Activated CD4-positive, alpha-beta T cell treated with anti-CD3 and anti-CD28 coated beads, Interleukin-2, amount 10 ng/mL, durations not matched to agents 24 days and 14 days (primary cell): Measurements from ENCODE around the gene CHD6. TPM values are rescaled to one million over a fixed set of nuclear protein-coding genes. Genes with fewer than 3 reads are reported as not detected.

Source experiments
- DNase-seq: peaks from one replicate; pipeline ENCODE4 v3.0.0; 2022
- H3K27ac Mint-ChIP-seq: one replicate; pipeline ENCODE4 v1.8.0; 2022; ENCODE audit warnings: mild to moderate bottlenecking, mixed read lengths
- H3K27me3 Mint-ChIP-seq: one replicate; pipeline ENCODE4 v1.8.0; 2022; ENCODE audit warnings: mixed read lengths
- H3K36me3 Mint-ChIP-seq: one replicate; pipeline ENCODE4 v1.8.0; 2022; ENCODE audit warnings: low read depth, mild to moderate bottlenecking, mixed read lengths
- H3K4me1 Mint-ChIP-seq: one replicate; pipeline ENCODE4 v1.8.0; 2021; ENCODE audit warnings: mixed read lengths
- H3K4me3 Mint-ChIP-seq: one replicate; pipeline ENCODE4 v1.8.0; 2022; ENCODE audit warnings: mild to moderate bottlenecking, moderate library complexity, mixed read lengths
- H3K9me3 Mint-ChIP-seq: one replicate; pipeline ENCODE4 v1.8.0; 2021; ENCODE audit warnings: mixed read lengths
- intact Hi-C: fragments of 100-400 bp; cut with micrococcal nuclease; formaldehyde crosslinking; loops from one replicate; pipeline ENCODE4 v1.15.1; 2023
- total RNA-seq: library from RNA; stranded (reverse); gene quantifications from 2 replicates; pipeline ENCODE4 v1.2.3, GENCODE V29; 2022

Gene CHD6
- total RNA-seq, 1 donor from 2014 or later = 31.8 TPM

DNA sequence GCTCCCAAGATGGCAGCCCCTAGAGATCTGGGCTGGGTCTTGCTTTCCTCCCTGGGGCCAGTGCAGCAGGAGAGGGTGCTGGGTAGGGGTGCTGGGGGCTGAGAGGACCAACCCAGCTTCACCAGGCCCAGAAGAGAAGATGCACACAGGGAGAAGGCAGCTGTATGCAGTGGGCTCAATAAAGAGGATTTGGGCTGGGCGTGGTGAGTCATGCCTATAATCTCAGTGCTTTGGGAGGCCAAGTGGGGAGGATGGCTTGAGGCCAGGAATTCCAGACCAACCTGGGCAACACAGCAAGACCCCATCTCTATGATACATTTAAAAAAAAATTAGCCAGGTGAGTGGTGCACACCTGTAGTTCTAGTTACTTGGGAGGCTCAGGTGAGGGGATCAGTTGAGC is 225.9 kb downstream of the CHD6 start:
- Mint-ChIP-seq H3K27ac (no peak overlapping the region), H3K4me1 (no peaks in the 10 kb centered on the region), H3K9me3 (no peaks in the 10 kb centered on the region), H3K27me3 (peaks cover 2% of the 10 kb centered on the region), H3K4me3 (no peak overlapping the region), H3K36me3 (no peaks in the 10 kb centered on the region)
- intact Hi-C loops = no loop called here
- DNase-seq = no peak

DNA sequence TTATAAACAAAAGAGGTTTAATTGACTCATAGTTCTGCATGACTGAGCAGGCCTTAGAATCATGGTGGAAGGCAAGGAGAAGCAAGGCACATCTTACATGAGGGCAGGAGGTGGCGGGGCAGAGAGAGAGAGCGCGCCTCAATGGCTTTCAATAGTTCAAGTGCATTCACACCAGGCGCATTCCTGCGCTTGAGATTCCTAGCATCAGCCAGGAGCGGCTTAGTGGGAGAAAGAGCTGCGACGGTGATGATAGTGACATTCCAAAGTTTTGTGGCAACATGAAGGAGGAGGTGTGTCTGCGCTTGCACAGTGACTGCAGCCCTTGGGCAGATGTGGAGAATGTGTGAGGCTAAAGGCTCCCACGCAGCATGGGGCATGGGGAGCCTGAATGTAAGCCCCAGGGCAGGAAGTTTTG is 226.6 kb downstream of the CHD6 start:
- H3K36me3 Mint-ChIP-seq = no peaks in the 10 kb centered on the region
- H3K27me3 Mint-ChIP-seq = peaks cover 2% of the 10 kb centered on the region
- intact Hi-C loops = no loop called here
- no peaks in the 10 kb centered on the region for H3K9me3 Mint-ChIP-seq
- no peak overlapping the region for H3K27ac Mint-ChIP-seq
- no peak for DNase-seq
- no peak overlapping the region for H3K4me3 Mint-ChIP-seq
- H3K4me1 Mint-ChIP-seq = no peaks in the 10 kb centered on the region

DNA sequence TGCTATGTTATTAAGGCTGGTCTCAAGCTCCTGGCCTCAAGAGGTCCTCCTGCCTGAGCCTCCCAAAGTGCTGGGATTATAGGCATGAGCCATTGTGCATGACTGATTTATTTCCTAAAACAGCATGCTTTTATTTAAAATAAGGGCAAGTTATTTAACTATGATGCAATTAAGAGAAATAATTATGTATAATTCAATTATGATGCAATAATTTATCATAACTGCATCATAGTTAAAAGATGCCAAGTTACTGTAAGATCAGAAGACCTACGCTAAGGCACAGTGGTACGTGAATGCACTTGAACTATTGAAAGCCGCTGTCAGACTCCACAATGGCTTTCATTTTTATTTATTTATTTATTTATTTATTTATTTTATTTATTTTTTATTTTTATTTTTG is 227.3 kb downstream of the CHD6 start:
- Mint-ChIP-seq H3K4me1 (no peaks in the 10 kb centered on the region), H3K4me3 (no peak overlapping the region), H3K27ac (no peak overlapping the region), H3K9me3 (no peaks in the 10 kb centered on the region), H3K27me3 (peaks cover 2% of the 10 kb centered on the region), H3K36me3 (no peaks in the 10 kb centered on the region)
- DNase-seq = no peak
- intact Hi-C loops = no loop called here

DNA sequence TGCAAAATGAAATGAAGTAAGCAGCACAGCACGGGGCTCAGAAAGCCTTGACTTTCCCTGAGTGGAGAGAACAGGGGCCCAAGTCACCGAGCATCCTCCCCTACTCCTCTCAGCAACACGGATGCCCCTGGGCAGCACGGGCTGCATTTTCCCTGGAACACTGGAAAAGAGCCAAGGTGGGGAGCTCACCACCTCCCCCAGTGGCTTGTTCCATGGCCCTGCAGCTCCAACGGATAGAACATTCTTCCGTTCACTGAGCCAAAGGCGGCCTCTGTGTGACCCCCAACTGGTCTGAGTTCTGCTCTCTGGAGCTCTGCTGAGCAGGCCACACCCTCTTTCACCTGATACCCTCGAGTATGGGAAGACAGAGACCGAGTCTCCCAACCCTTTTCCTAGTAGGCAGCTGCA is 230.7 kb downstream of the CHD6 start:
- Mint-ChIP-seq H3K4me1 (no peaks in the 10 kb centered on the region), H3K27me3 (peaks cover 11% of the 10 kb centered on the region), H3K9me3 (no peaks in the 10 kb centered on the region), H3K4me3 (no peak overlapping the region), H3K27ac (no peak overlapping the region), H3K36me3 (no peaks in the 10 kb centered on the region)
- DNase-seq = no peak
- intact Hi-C loops = no loop called here

GRCh38 chr20:41386502-41387427 is 231.4 kb downstream of the CHD6 start:
- Mint-ChIP-seq H3K9me3 (no peaks in the 10 kb centered on the region), H3K27me3 (peaks cover 11% of the 10 kb centered on the region), H3K27ac (no peak overlapping the region), H3K4me3 (no peak overlapping the region), H3K36me3 (no peaks in the 10 kb centered on the region), H3K4me1 (no peaks in the 10 kb centered on the region)
- DNase-seq = no peak
- intact Hi-C loops = no loop called here

DNA sequence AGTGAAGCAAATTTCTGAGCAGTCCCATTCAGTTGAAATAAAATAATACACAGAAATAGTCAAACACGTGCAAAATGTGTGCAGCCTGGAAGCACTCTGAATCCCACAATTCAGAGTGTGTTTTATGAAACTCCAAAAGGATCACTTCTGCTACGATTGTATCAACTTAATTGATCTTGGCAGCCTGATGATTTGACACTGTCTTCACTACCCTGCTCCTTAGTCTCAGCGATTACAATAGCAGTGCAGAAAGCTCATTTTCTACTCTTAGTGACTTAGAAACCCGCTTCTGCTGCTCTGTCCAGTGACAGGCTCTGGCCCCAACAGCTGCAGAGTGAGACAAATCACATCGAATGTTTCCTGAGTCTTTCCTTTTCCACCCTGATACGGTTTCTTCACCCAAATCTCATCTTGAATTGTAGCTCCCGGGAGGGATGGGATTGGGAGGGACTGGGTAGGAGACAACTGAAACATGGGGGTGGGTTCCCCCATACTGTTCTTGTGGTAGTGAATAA is 235.3 kb downstream of the CHD6 start:
- intact Hi-C loops = no loop called here
- Mint-ChIP-seq H3K9me3 (no peaks in the 10 kb centered on the region), H3K4me3 (no peak overlapping the region), H3K27me3 (peaks cover 27% of the 10 kb centered on the region), H3K27ac (no peak overlapping the region), H3K4me1 (peaks cover 4% of the 10 kb centered on the region), H3K36me3 (no peaks in the 10 kb centered on the region)
- no peak for DNase-seq

DNA sequence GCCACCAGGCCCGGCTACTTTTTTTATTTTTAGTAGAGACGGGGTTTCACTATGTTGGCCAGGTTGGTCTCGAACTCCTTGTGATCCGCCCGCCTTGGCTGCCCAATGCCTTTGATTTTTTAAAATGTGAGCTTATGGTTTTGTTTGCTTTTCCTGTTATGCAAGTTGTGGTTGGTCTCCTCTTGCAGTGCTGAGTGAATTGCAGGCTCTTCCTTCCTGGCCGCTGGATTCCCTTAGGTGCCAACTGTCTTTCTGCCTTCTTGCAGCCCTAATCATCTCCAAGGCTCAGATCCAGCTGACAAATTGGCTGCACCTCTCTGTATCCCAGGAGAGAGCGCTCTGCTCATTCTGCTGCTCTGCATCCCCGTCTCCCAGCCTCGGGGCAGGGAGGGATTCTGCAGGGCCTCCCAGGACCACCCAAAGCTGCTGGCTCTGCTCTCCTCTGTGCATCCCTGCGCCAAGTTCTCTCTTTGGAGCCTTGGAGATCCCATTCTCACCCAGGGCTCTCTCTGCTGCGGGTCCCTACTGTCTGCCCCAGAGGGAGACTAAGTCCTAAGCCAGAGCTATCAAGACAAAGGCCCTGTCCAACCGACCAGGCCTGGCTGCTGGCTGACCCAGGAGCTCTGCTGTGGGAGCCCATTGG is 237.5 kb downstream of the CHD6 start:
- H3K9me3 Mint-ChIP-seq = no peaks in the 10 kb centered on the region
- H3K27ac Mint-ChIP-seq = no peak overlapping the region
- peaks cover 44% of the 10 kb centered on the region for H3K27me3 Mint-ChIP-seq
- peaks cover 4% of the 10 kb centered on the region for H3K4me1 Mint-ChIP-seq
- intact Hi-C loops = no loop called here
- no peak overlapping the region for H3K4me3 Mint-ChIP-seq
- no peaks in the 10 kb centered on the region for H3K36me3 Mint-ChIP-seq
- DNase-seq = no peak

DNA sequence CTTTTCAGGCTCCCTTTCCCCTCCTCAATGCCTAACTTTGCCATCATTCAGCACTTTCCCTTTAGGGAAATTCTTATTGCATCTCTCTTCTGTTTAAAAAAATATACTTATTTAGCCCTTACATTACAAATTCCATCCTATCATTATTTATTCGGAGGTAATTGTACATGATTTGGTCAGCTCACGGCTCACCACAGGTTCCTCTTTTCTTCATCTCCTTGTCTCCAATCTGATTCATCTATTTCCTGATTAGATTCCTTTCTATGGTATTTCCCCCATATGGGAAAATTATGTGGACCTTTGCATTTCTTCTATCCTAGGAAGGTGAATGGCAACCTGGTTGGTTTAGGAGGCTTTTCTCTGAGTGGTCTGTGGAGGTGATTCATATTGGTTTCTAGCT is 238.6 kb downstream of the CHD6 start:
- Mint-ChIP-seq H3K36me3 (no peaks in the 10 kb centered on the region), H3K4me1 (peaks cover 4% of the 10 kb centered on the region), H3K9me3 (no peaks in the 10 kb centered on the region), H3K27ac (no peak overlapping the region), H3K27me3 (peaks cover 42% of the 10 kb centered on the region), H3K4me3 (no peak overlapping the region)
- DNase-seq = no peak
- intact Hi-C loops = no loop called here

DNA sequence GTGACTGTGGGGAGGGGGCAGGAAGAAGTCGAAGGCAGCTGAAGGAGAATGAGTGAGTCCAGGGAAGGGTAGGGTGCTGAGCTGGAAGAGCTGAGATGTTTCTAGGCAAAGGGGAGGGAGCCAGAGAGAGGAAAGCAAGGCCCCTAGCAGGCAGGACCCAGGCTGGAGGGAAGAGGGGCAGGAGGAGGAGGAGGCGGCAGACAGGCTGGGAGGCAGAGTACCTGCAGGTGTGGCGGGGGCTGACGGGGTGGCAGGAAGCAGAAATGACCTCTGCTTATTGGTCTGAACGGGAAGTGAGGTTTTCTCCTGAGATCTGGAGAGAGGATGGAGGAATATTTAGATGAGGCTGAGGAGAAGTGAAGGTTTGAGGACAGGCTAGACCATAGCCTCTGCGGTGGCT is 240.9 kb downstream of the CHD6 start:
- no peaks in the 10 kb centered on the region for H3K36me3 Mint-ChIP-seq
- no peaks in the 10 kb centered on the region for H3K9me3 Mint-ChIP-seq
- DNase-seq = no peak
- intact Hi-C loops = no loop called here
- H3K4me1 Mint-ChIP-seq = peaks cover 4% of the 10 kb centered on the region
- no peak overlapping the region for H3K4me3 Mint-ChIP-seq
- no peak overlapping the region for H3K27ac Mint-ChIP-seq
- H3K27me3 Mint-ChIP-seq = peaks cover 38% of the 10 kb centered on the region

GRCh38 chr20:41376349-41376748 is 241.8 kb downstream of the CHD6 start:
- H3K36me3 Mint-ChIP-seq = no peaks in the 10 kb centered on the region
- no peak for DNase-seq

DNA sequence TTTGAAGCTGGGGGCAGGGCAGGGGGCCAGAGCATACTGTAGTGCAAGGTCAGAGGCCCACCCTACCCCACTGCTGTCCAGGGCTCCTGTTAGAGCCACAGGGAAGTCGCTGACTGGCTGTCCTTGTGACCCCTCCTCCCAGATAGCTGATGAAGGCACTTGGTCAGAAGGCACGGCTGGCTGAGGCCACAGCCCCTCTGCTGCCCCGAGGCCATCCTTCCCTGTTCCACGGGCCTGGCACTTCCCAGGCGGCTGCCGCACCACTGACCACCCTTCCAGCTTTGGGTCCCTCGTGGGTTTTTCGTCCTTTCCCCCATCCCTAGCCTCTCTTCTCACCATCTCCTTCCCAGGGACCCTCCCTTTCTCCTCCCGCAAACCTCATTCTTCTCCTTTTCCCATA is 242.3 kb downstream of the CHD6 start:
- Mint-ChIP-seq H3K9me3 (no peaks in the 10 kb centered on the region), H3K27ac (no peak overlapping the region), H3K4me3 (no peak overlapping the region), H3K36me3 (no peaks in the 10 kb centered on the region), H3K4me1 (peaks cover 4% of the 10 kb centered on the region), H3K27me3 (peaks cover 36% of the 10 kb centered on the region)
- DNase-seq = no peak
- intact Hi-C loops = no loop called here

More at GRCh38 chr20:41376349-41376748, 241.8 kb downstream of the CHD6 start:
- Mint-ChIP-seq H3K4me3 (no peak overlapping the region), H3K9me3 (no peaks in the 10 kb centered on the region), H3K27ac (no peak overlapping the region), H3K4me1 (peaks cover 4% of the 10 kb centered on the region), H3K27me3 (peaks cover 38% of the 10 kb centered on the region)
- intact Hi-C loops = no loop called here

GRCh38 chr20:41373931-41374920 is 244.0 kb downstream of the CHD6 start:
- no peaks in the 10 kb centered on the region for H3K9me3 Mint-ChIP-seq
- no peak for DNase-seq
- no peak overlapping the region for H3K27ac Mint-ChIP-seq
- no peak overlapping the region for H3K4me3 Mint-ChIP-seq
- intact Hi-C loops = no loop called here
- H3K27me3 Mint-ChIP-seq = peaks cover 24% of the 10 kb centered on the region
- no peaks in the 10 kb centered on the region for H3K36me3 Mint-ChIP-seq
- no peaks in the 10 kb centered on the region for H3K4me1 Mint-ChIP-seq

GRCh38 chr20:41373251-41373783 is 244.9 kb downstream of the CHD6 start:
- Mint-ChIP-seq H3K27me3 (peaks cover 27% of the 10 kb centered on the region), H3K36me3 (no peaks in the 10 kb centered on the region), H3K4me1 (no peaks in the 10 kb centered on the region), H3K9me3 (no peaks in the 10 kb centered on the region), H3K27ac (no peak overlapping the region), H3K4me3 (no peak overlapping the region)
- intact Hi-C loops = no loop called here
- DNase-seq = no peak
